Osteoblast (primary cell): Measurements from ENCODE around the gene ZNF91. TPM values are rescaled to one million over a fixed set of nuclear protein-coding genes. Genes with fewer than 3 reads are reported as not detected.
"Not testable (repeated sequence)": the region's sequence is repeated elsewhere in the genome, so short reads cannot be mapped to it uniquely, and the experiment has no call there.

Source experiments
- DNase-seq: peaks from one replicate; pipeline ENCODE4 v3.0.0; 2011; ENCODE audit warnings: low spot score, mixed read lengths; ENCODE audit not compliant: insufficient read length; ENCODE audit errors: missing footprints
- H2AFZ ChIP-seq: 2 replicates; pipeline ENCODE4 v1.6.0; 2011; ENCODE audit warnings: mild to moderate bottlenecking, low read length
- H3K27ac ChIP-seq: 2 replicates; pipeline ENCODE4 v1.5.1; 2011; ENCODE audit warnings: mild to moderate bottlenecking, low read depth, low read length, moderate library complexity
- H3K27me3 ChIP-seq: 2 replicates; pipeline ENCODE4 v1.6.0; 2012; ENCODE audit warnings: mild to moderate bottlenecking, control low read depth, inconsistent platforms, low read length, moderate library complexity; ENCODE audit not compliant: insufficient read depth
- H3K36me3 ChIP-seq: 2 replicates; pipeline ENCODE4 v1.5.1; 2011; ENCODE audit warnings: mild to moderate bottlenecking, low read length, control low read depth, moderate library complexity; ENCODE audit not compliant: insufficient read depth
- H3K4me1 ChIP-seq: 2 replicates; pipeline ENCODE4 v1.5.1; 2011; ENCODE audit warnings: mild to moderate bottlenecking, low read length, control low read depth, moderate library complexity; ENCODE audit not compliant: insufficient read depth
- H3K4me2 ChIP-seq: 2 replicates; pipeline ENCODE4 v1.6.0; 2011; ENCODE audit warnings: mild to moderate bottlenecking, low read length; ENCODE audit not compliant: insufficient read depth
- H3K4me3 ChIP-seq: fragments of 200-600 bp; sonication (generic); 3 replicates; pipeline ENCODE4 v1.5.1; 2012; ENCODE audit warnings: mild to moderate bottlenecking, low read length, inconsistent platforms; ENCODE audit not compliant: insufficient read depth
- H3K79me2 ChIP-seq: 2 replicates; pipeline ENCODE4 v1.6.0; 2012; ENCODE audit warnings: mild to moderate bottlenecking, low read length, control low read depth, inconsistent platforms; ENCODE audit not compliant: insufficient read depth
- H3K9me3 ChIP-seq: 2 replicates; pipeline ENCODE4 v1.5.1; 2011; ENCODE audit warnings: low read depth, low read length, control low read depth
- H4K20me1 ChIP-seq: 2 replicates; pipeline ENCODE4 v1.6.0; 2012; ENCODE audit warnings: mild to moderate bottlenecking, low read length, control low read depth; ENCODE audit not compliant: insufficient read depth
- CTCF ChIP-seq: IDR thresholded peaks from 2 replicates; pipeline ENCODE4 v1.5.1; 2011; ENCODE audit warnings: mild to moderate bottlenecking, low read depth, low read length, moderate library complexity; ENCODE audit errors: extremely low read depth
- total RNA-seq: library from RNA; depleted of rRNA; stranded (reverse); fragments of >200 nt; gene quantifications from 2 replicates; pipeline ENCODE4 v1.2.3, GENCODE V29; 2012

Gene ZNF91
- total RNA-seq, 1 donor = 14.8 TPM

- peaks cover 42% of the 10 kb centered on the region for H3K36me3 ChIP-seq
- H3K9me3 ChIP-seq = peaks cover 10% of the 10 kb centered on the region
- H3K4me3 ChIP-seq = no peak overlapping the region
- H3K4me1 ChIP-seq = no peaks in the 10 kb centered on the region
- no peak overlapping the region for H3K27ac ChIP-seq
- DNase-seq = no peak
- H3K79me2 ChIP-seq = peaks cover 64% of the 10 kb centered on the region
- no peak overlapping the region for H3K4me2 ChIP-seq
- H2AFZ ChIP-seq = no peak overlapping the region
- peaks cover 2% of the 10 kb centered on the region for H4K20me1 ChIP-seq
- no peaks in the 10 kb centered on the region for H3K27me3 ChIP-seq
- no peak for TF ChIP-seq CTCF
Measured at GRCh38 chr19:23377276-23377675, 18.0 kb downstream of the ZNF91 start.

GRCh38 chr19:23366437-23366836 is 28.8 kb downstream of the ZNF91 start:
- DNase-seq = no peak

GRCh38 chr19:23366031-23366430 is 29.2 kb downstream of the ZNF91 start:
- not testable (repeated sequence) for H3K27me3 ChIP-seq, H2AFZ ChIP-seq, H3K4me2 ChIP-seq, H4K20me1 ChIP-seq, H3K4me1 ChIP-seq, DNase-seq, H3K27ac ChIP-seq, H3K4me3 ChIP-seq, H3K79me2 ChIP-seq
- Histone ChIP-seq H3K36me3 (peaks cover 35% of the 10 kb centered on the region), H3K9me3 (peaks cover 37% of the 10 kb centered on the region)

More at GRCh38 chr19:23366437-23366836, 28.8 kb downstream of the ZNF91 start:
- no peaks in the 10 kb centered on the region for H4K20me1 ChIP-seq
- H3K36me3 ChIP-seq = peaks cover 38% of the 10 kb centered on the region
- H3K27me3 ChIP-seq = no peaks in the 10 kb centered on the region
- H3K27ac ChIP-seq = no peak overlapping the region
- H3K79me2 ChIP-seq = peaks cover 6% of the 10 kb centered on the region
- TF ChIP-seq CTCF = no peak
- no peak overlapping the region for H3K4me3 ChIP-seq
- H3K4me2 ChIP-seq = no peak overlapping the region
- H3K4me1 ChIP-seq = no peaks in the 10 kb centered on the region
- H3K9me3 ChIP-seq = peaks cover 35% of the 10 kb centered on the region
- no peak overlapping the region for H2AFZ ChIP-seq

- peaks cover 39% of the 10 kb centered on the region for H3K9me3 ChIP-seq
- H3K27me3 ChIP-seq = no peaks in the 10 kb centered on the region
- no peaks in the 10 kb centered on the region for H3K4me1 ChIP-seq
- no peak overlapping the region for H3K4me3 ChIP-seq
- no peak for TF ChIP-seq CTCF
- no peaks in the 10 kb centered on the region for H4K20me1 ChIP-seq
- peaks cover 3% of the 10 kb centered on the region for H3K79me2 ChIP-seq
- H3K36me3 ChIP-seq = peaks cover 28% of the 10 kb centered on the region
- H3K4me2 ChIP-seq = no peak overlapping the region
- no peak overlapping the region for H3K27ac ChIP-seq
- H2AFZ ChIP-seq = no peak overlapping the region
- DNase-seq = no peak
Measured at GRCh38 chr19:23365222-23365621, 30.0 kb downstream of the ZNF91 start.

GRCh38 chr19:23361843-23362242 is 33.4 kb downstream of the ZNF91 start:
- H4K20me1 ChIP-seq, H3K27ac ChIP-seq, H3K4me1 ChIP-seq, H2AFZ ChIP-seq, H3K79me2 ChIP-seq, DNase-seq, H3K4me2 ChIP-seq, H3K4me3 ChIP-seq, H3K27me3 ChIP-seq: not testable (repeated sequence)
- Histone ChIP-seq H3K9me3 (peaks cover 46% of the 10 kb centered on the region), H3K36me3 (peaks cover 26% of the 10 kb centered on the region)
